ENCODE measurements around the gene PRKAG2. TPM values are rescaled to one million over a fixed set of nuclear protein-coding genes. Genes with fewer than 3 reads are reported as not detected.
"Not testable (repeated sequence)": the region's sequence is repeated elsewhere in the genome, so short reads cannot be mapped to it uniquely, and the experiment has no call there.

The PRKAG2 gene
- total RNA-seq, 8 experiments from 2014 or later: 6.3 to 13.4 (median 8.5) TPM

GRCh38 chr7:151845412-151846205 lies 31.3 kb downstream of the PRKAG2 start:
- Histone ChIP-seq H3K4me1 (replicated peaks in 1 of 2) (no peaks in the 10 kb centered on the region), H3K4me3 (no peak overlapping the region), H3K27ac (no peak overlapping the region)
- in situ Hi-C loops (cut with MboI; ENCODE audit: low pct_unique_long_range_greater_than_20kb in 2 of 9, low sequenced_read_pairs in 9 of 9, unreplicated experiment in 9 of 9): no loop called here
- WGBS, 10 experiments: 74 to 100% (median 95%) methylated on average over 1 to 9 of the region's 28 CpGs; no CpG with 5 or more reads in 2 of the 10 experiments
- no peak for ATAC-seq (replicated peaks in 6 of 8)

DNA sequence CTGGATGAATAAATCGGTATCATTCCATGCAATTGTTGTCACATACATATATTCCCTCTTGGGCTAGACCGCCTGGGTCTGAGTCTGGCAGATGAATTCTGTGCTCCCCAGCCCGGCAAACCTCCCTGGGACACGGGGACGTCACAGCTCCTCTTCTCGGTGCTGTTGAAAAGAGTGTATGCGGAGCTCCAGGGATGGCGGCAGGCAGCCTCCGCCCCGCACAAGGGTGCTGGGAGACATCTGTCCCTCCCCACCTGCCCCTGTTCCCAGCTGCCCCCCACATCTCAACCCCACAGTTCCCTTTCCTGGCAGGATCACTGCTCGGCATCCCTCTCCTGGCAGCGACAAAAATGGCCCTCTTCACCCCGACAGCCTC lies 32.1 kb downstream of the PRKAG2 start:
- Histone ChIP-seq H3K4me1 (replicated peaks in 1 of 2) (no peaks in the 10 kb centered on the region), H3K4me3 (no peak overlapping the region), H3K27ac (no peak overlapping the region)
- ATAC-seq (replicated peaks in 6 of 8): no peak
- WGBS, 10 experiments: 71 to 100% (median 95%) methylated on average over 1 to 4 of the region's 13 CpGs; no CpG with 5 or more reads in 4 of the 10 experiments
- in situ Hi-C loops (cut with MboI; ENCODE audit: low pct_unique_long_range_greater_than_20kb in 2 of 9, low sequenced_read_pairs in 9 of 9, unreplicated experiment in 9 of 9): no loop called here

GRCh38 chr7:151844071-151844824 lies 32.7 kb downstream of the PRKAG2 start:
- H3K4me3 ChIP-seq: no peak overlapping the region
- peaks cover 0 to 4% of the 10 kb centered on the region in 2 donors for H3K4me1 ChIP-seq (replicated peaks in 1 of 2)
- 27 to 100% (median 82%) methylated on average over 3 to 15 of the region's 20 CpGs; no CpG with 5 or more reads in 2 of the 10 experiments for WGBS, 10 experiments
- peak in 2 of 8 experiments; percentile 35 to 69 for ATAC-seq (replicated peaks in 6 of 8)
- no peak overlapping the region for H3K27ac ChIP-seq
- in situ Hi-C loops (cut with MboI; ENCODE audit: low pct_unique_long_range_greater_than_20kb in 2 of 9, low sequenced_read_pairs in 9 of 9, unreplicated experiment in 9 of 9): no loop called here

- H3K4me3 ChIP-seq: no peak overlapping the region
- ATAC-seq (replicated peaks in 6 of 8): peak in 1 of 8 experiments; percentile 25
- 8 to 89% (median 60%) methylated on average over 1 to 5 of the region's 5 CpGs; no CpG with 5 or more reads in 3 of the 10 experiments for WGBS, 10 experiments
Observed at GRCh38 chr7:151843181-151843580, 33.7 kb downstream of the PRKAG2 start.

GRCh38 chr7:151841395-151842051 lies 35.4 kb downstream of the PRKAG2 start:
- in situ Hi-C loops (cut with MboI; ENCODE audit: low pct_unique_long_range_greater_than_20kb in 2 of 9, low sequenced_read_pairs in 9 of 9, unreplicated experiment in 9 of 9); H3K27ac ChIP-seq; H3K4me3 ChIP-seq; ATAC-seq (replicated peaks in 6 of 8): not testable (repeated sequence)
- WGBS, 10 experiments: 38 to 100% (median 100%) methylated on average over 1 of the region's 1 CpG; no CpG with 5 or more reads in 7 of the 10 experiments
- H3K4me1 ChIP-seq (replicated peaks in 1 of 2): peaks cover 11 to 13% of the 10 kb centered on the region in 2 donors

More at GRCh38 chr7:151843181-151843580, 33.7 kb downstream of the PRKAG2 start:
- in situ Hi-C loops (cut with MboI; ENCODE audit: low pct_unique_long_range_greater_than_20kb in 2 of 9, low sequenced_read_pairs in 9 of 9, unreplicated experiment in 9 of 9): no loop called here
- Histone ChIP-seq H3K4me1 (replicated peaks in 1 of 2) (peaks cover under 1 to 4% of the 10 kb centered on the region in 2 donors), H3K27ac (no peak overlapping the region)

DNA sequence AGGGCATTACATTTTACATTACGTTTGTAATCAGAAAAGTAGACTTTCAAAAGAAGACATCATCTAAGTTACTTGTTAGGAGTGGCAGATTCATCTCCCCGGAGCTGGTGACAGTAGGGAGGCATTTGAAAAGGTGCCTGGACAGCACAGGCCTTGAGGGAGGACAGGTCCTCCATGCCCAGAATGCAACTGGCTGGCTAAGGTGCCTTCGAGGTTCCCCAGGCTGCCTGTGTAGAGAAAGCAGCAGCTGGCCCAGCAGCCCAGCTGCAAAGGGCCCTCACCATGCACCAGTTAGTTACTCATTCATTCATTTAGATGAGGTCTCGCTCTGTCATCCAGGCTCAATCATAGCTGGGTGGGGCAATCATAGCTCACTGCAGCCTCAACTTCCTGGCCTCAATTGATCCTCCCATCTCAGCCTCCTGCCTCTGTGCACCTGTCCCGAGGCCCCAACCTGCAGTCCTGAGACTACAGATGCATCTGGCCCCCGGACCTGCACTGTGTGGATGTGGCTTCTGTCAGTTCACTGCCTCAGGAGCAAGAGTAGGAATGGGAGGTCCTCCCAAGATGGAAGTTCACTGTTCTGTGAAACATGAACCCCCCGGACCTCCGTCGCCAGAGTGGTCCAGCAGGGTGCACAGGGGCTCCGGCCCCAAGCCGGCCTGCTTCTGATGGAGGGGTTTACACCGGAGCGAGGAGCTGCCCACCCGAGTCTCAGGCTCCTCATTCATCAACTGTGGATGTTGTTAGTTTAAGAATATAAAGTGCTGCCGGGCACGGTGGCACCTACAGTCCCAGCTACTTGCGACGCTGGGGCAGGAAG lies 36.6 kb downstream of the PRKAG2 start:
- 25 to 100% (median 80%) methylated on average over 2 to 14 of the region's 18 CpGs; no CpG with 5 or more reads in 2 of the 10 experiments for WGBS, 10 experiments
- Histone ChIP-seq H3K27ac (no peak overlapping the region), H3K4me3 (no peak overlapping the region), H3K4me1 (replicated peaks in 1 of 2) (peaks cover 11 to 13% of the 10 kb centered on the region in 2 donors)
- in situ Hi-C loops (cut with MboI; ENCODE audit: low pct_unique_long_range_greater_than_20kb in 2 of 9, low sequenced_read_pairs in 9 of 9, unreplicated experiment in 9 of 9): no loop called here
- ATAC-seq (replicated peaks in 6 of 8): no peak

- Histone ChIP-seq H3K27ac (no peak overlapping the region), H3K4me1 (replicated peaks in 1 of 2) (peaks cover 11 to 13% of the 10 kb centered on the region in 2 donors), H3K4me3 (no peak overlapping the region)
- ATAC-seq (replicated peaks in 6 of 8): peak in 2 of 8 experiments; percentile 42 to 44
- in situ Hi-C loops (cut with MboI; ENCODE audit: low pct_unique_long_range_greater_than_20kb in 2 of 9, low sequenced_read_pairs in 9 of 9, unreplicated experiment in 9 of 9): no loop called here
- WGBS, 10 experiments: 43 to 77% (median 66%) methylated on average over 2 to 11 of the region's 13 CpGs; no CpG with 5 or more reads in 6 of the 10 experiments
Observed at GRCh38 chr7:151839451-151839921, 37.4 kb downstream of the PRKAG2 start.

DNA sequence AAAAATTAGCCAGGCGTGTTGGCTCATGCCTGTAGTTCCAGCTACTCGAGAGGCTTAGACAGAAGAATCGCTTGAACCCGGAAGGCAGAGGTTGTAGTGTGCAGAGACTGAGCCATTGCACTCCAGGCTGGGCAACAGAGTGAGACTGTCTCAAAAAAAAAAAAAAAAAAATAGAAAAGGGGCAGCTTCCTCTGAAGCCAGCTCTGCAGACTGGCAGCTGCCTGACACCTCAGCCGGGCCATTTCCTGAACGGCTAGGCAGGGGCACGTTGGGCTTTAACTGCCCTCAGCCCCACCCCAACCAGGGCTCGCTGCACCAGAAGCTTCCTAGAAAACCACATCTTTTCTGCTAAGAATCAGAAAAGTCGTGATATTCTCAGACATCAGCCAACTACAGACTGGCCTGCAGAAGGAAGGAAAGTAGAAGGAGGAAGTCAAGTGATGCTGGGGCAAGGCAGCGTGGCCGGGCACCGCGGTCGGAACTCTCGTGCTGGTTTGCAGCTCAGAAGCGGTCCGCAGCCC lies 38.0 kb downstream of the PRKAG2 start:
- in situ Hi-C loops (cut with MboI; ENCODE audit: low pct_unique_long_range_greater_than_20kb in 2 of 9, low sequenced_read_pairs in 9 of 9, unreplicated experiment in 9 of 9): no loop called here
- H3K4me1 ChIP-seq (replicated peaks in 1 of 2): peaks cover 11 to 13% of the 10 kb centered on the region in 2 donors
- 50 to 100% (median 60%) methylated on average over 1 to 16 of the region's 17 CpGs; no CpG with 5 or more reads in 3 of the 10 experiments for WGBS, 10 experiments
- H3K4me3 ChIP-seq: no peak overlapping the region
- H3K27ac ChIP-seq: no peak overlapping the region
- no peak for ATAC-seq (replicated peaks in 6 of 8)

DNA sequence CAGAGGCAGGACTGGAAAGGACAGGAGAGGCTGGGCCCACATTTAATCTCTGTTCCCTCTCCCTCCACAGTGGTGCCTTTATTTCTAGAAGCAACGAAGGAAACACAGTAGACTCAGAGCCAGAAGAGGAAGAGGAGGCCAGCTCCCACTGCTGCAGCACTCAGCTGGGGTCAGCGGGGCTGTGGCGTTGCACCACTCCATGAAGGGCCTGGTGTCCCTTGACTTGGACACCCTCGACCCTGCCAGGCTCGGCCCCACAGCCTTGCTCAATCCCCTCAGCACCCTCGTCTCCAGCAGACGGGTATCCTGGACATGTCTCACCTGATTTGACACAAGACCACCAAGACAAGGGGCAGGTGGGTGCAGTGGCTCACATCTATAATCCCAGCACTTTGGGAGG lies 38.8 kb downstream of the PRKAG2 start:
- Histone ChIP-seq H3K4me1 (replicated peaks in 1 of 2) (peaks cover 11 to 13% of the 10 kb centered on the region in 2 donors), H3K4me3 (no peak overlapping the region), H3K27ac (no peak overlapping the region)
- ATAC-seq (replicated peaks in 6 of 8): no peak
- in situ Hi-C loops (cut with MboI; ENCODE audit: low pct_unique_long_range_greater_than_20kb in 2 of 9, low sequenced_read_pairs in 9 of 9, unreplicated experiment in 9 of 9): no loop called here
- 100% methylated on average over 1 of the region's 7 CpGs; no CpG with 5 or more reads in 9 of the 10 experiments for WGBS, 10 experiments

DNA sequence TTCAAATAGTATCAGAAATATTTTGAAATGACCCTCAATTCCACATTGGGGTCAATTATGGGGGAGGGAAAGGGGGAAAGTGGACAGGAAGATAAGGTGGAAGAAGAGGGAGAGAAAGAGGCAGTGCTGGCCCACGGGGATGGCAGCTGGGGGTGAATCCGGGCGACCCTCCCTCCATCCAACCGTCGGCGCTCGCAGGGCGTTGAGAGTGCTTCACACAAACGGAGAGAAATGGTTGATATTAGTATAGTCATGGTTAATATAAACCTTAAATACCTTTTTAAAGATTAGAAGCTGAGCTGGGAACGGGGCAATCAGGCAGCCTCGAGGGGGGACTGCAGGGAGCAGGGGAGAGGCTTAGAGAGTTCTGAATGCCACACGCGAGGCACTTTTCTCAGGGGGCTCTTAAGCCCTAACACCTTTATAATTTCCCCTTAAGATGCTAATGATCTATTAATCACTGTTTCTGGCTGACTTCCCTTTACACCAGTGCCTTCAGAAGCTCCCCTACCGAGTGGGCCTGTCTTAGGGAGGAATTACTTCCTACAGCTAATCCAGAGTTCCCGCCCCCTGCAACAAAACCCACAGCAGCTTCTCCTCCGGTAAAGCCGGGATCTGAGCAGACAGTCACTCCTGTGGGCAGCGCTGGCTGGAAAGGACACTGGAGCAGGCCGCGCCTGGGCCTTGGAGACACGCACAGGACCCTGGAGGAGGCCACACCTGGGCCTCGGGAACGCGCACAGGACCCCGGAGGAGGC lies 39.5 kb downstream of the PRKAG2 start:
- 11 to 87% (median 61%) methylated on average over 1 to 15 of the region's 25 CpGs for whole genome bisulfite sequencing, 10 experiments
- H3K4me3 ChIP-seq: no peak overlapping the region
- in situ Hi-C loops (cut with MboI; ENCODE audit: low pct_unique_long_range_greater_than_20kb in 2 of 9, low sequenced_read_pairs in 9 of 9, unreplicated experiment in 9 of 9): no loop called here
- ATAC-seq (replicated peaks in 6 of 8): peak in 7 of 8 experiments; percentile 28 to 91 (median 83)
- H3K27ac ChIP-seq: no peak overlapping the region
- peaks cover 11 to 13% of the 10 kb centered on the region in 2 donors for H3K4me1 ChIP-seq (replicated peaks in 1 of 2)

DNA sequence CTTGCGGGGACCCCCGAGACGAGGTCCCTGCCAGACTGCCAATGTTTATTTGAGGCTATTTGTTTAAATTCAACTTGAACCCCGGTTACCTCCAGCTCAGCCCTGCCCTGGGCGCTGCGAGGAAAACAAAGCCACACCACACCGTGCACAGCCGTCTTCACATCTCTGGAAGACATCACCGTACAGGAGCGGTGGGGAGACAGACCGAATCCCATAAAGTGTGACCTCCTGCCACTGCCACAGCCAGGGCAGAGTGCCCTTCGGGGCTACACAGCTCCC lies 40.0 kb downstream of the PRKAG2 start:
- Histone ChIP-seq H3K4me3 (no peak overlapping the region), H3K27ac (no peak overlapping the region), H3K4me1 (replicated peaks in 1 of 2) (peaks cover 11 to 13% of the 10 kb centered on the region in 2 donors)
- 20 to 100% (median 71%) methylated on average over 1 to 6 of the region's 12 CpGs; no CpG with 5 or more reads in 4 of the 10 experiments for WGBS, 10 experiments
- ATAC-seq (replicated peaks in 6 of 8): peak in 1 of 8 experiments; percentile 15
- in situ Hi-C loops (cut with MboI; ENCODE audit: low pct_unique_long_range_greater_than_20kb in 2 of 9, low sequenced_read_pairs in 9 of 9, unreplicated experiment in 9 of 9): no loop called here
